GM08714 (cell line): ENCODE results near the gene ARL3.
"Not testable (repeated sequence)": the region's sequence is repeated elsewhere in the genome, so short reads cannot be mapped to it uniquely, and the experiment has no call there.

ENCODE experiments used
- H3K4me3 ChIP-seq: fragments of 200-500 bp; sonication (Bioruptor generic); 2 replicates; pipeline ENCODE4 v1.5.1; 2014; ENCODE audit warnings: mild to moderate bottlenecking, low read length, inconsistent platforms
- ZNF274 ChIP-seq: IDR thresholded peaks from 2 replicates; pipeline ENCODE4 v1.6.1; 2012; ENCODE audit warnings: mild to moderate bottlenecking, low read depth, low read length

ARL3 gene

DNA sequence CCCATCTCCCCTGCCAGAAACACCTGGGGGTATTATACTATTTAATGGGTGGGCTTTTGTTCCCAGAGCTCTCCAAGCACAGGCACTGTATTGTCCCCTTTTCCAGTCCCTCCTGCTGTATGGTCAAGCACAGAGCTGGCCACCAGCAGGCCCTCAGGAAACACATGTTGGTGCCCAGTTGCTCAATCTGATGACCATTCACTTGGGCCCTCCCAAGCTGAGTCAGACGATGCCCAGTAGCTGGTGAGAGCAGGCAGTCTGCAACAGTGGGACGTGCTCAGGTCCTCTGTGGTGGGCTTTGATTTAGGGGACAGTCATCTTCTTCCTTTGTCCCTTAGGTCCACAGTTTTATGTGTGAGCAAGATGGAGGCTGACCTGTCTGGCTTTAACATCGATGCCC lies 12.1 kb upstream of the ARL3 start:
- no peak for TF ChIP-seq ZNF274

DNA sequence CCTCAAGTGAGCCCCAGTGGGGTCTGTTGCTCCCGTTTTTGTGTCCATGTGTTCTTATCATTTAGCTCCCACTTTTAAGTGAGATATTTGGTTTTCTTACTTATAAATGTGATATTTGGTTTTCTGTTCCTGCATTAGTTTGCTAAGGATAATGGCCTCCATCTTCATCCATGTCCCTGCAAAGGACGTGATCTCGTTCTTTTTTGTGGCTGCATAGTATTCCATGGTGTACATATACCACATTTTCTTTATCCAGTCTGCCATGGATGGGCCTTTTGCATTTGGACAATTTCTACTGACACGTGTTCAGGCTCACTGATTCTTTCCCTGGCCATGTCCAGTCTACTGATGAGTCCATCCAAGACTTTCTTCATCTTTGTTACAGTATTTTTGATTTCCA lies 9.8 kb upstream of the ARL3 start:
- no peak for TF ChIP-seq ZNF274

More for the DNA sequence above, 12.1 kb upstream of the ARL3 start:
- no peak overlapping the region for H3K4me3 ChIP-seq

DNA sequence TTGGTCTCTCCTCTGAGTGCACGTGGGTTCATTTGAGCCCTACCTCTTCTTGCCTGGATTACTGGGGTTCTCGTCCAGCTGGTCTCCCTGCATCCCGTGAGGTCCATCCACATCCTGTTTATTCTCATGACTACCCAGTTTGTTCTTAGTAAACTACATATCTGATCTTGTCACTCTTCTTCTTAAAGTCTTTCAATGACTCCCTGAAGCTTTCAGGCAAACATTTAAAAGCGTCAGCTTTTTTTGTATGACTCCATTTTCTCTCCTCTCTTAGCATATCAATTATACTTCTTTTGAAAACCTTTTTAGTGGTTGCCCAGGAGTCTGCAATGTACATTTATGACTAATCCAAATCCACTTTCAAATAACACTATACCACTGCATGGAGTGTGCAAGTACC lies 7.8 kb upstream of the ARL3 start:
- TF ChIP-seq ZNF274 = no peak
- no peak overlapping the region for H3K4me3 ChIP-seq

More for the DNA sequence above, 9.8 kb upstream of the ARL3 start:
- no peak overlapping the region for H3K4me3 ChIP-seq

DNA sequence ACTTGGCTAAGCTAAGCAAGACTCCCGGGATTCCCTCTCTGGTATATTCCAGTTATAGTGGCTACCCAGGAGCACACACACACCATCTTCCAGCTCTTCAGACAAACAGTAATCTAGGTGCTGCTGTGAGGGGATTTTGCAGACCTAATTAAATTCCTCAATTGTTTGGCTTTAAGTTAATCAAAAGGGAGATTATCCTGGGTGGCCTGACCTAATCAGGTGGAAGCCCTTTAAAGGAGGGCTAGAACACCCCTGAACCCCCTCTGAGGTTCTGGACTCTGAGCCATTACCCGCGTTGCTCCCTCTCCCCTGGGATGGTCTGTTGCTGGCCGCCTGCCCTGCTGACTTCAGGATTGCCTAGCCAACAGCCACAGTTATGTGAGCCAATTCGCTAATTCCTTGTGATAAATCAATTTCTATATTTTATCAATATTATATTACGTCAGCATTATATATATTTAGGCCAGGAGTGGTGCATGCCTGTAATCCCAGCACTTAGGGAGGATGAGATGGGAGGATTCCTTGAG lies 6.6 kb upstream of the ARL3 start:
- H3K4me3 ChIP-seq = no peak overlapping the region
- no peak for TF ChIP-seq ZNF274

DNA sequence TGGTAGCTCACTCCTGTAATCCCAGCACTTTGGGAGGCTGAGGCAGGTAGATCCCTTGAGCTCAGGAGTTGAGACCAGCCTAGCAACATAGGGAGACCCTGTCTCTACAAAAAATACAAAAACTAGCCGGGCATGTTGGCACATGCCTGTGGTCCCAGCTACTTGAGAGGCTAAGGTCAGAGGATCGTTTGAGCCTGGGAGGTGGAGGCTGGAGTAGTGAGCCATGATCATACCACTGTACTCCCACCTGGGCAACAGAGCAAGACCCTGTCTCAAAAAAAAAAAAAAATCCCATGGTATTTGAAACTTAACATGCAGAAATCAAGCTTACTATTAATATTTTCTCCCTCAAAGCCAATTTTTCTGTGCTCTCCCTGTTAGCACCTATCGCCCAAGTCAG lies 6.1 kb upstream of the ARL3 start:
- TF ChIP-seq ZNF274 = no peak
- no peak overlapping the region for H3K4me3 ChIP-seq

DNA sequence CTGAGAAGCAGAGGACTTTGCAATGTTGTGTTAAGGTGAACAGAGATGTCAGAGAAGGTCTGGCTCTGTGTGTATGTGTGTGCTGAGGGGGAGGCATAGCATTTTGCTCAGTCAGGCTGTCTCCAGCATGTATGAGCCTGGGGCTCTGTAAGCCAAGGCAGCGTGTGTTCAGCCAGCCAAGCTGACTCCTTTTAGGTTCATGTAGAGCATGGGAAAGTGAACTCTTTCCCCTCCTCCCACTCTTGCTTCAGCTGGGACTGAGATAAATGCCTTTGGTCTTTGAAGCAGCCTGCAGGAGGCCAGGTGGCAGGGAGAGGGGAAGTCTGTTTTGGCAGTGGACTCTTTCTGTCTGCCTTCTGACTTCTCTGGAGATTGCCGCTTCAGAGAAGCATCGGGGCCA lies 4.0 kb upstream of the ARL3 start:
- TF ChIP-seq ZNF274 = no peak
- H3K4me3 ChIP-seq = no peak overlapping the region

DNA sequence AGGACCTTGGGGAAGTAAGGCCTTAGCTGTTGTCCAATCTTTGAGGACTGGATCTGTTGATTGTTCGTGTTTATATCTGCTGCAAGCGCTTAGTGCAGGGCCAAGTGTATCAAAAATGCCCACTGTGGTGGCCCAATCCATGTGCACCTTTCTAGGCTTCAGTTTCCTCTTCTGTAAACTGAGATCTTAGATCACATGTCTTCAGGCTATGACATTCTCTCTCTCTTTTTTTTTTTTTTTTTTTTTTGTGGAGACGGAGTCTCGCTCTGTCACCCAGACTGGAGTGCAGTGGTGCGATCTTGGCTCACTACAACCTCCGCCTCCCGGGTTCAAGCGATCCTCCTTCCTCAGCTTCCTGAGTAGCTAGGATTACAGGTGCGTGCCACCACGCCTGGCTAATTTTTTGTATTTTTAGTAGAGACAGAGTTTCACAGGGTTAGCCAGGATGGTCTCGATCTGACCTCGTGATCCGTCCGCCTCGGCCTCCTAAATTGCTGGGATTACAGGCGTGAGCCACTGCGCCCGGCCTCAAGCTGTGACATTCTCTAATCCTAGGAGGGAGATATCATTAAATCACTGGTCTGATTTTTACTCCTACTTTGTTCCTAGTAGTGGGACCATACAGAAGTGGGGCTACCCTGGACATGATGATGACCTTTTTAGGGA lies 2.8 kb upstream of the ARL3 start:
- not testable (repeated sequence) for H3K4me3 ChIP-seq

DNA sequence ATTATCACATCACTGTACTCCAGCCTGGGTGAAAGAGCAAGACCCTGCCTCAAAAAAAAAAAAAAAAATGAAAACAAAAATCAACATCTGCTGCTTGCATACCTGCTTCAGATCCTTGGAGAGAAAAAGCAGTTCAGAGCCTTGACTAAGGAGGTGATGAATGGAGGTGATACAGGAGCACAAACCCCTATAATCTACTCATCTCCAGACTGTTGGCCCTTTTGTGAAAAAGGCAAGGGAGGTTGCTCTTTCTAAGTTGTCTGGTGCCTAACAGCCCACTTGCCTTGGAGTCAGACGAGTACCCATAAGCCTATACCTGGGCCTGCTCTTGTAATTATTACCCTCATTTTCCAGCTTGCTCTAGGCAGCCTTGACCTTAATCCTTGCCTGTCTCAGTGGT lies 1.7 kb upstream of the ARL3 start:
- TF ChIP-seq ZNF274 = no peak
- peak overlapping the region; percentile 89; the same call in 1 of the 2 replicates for H3K4me3 ChIP-seq

DNA sequence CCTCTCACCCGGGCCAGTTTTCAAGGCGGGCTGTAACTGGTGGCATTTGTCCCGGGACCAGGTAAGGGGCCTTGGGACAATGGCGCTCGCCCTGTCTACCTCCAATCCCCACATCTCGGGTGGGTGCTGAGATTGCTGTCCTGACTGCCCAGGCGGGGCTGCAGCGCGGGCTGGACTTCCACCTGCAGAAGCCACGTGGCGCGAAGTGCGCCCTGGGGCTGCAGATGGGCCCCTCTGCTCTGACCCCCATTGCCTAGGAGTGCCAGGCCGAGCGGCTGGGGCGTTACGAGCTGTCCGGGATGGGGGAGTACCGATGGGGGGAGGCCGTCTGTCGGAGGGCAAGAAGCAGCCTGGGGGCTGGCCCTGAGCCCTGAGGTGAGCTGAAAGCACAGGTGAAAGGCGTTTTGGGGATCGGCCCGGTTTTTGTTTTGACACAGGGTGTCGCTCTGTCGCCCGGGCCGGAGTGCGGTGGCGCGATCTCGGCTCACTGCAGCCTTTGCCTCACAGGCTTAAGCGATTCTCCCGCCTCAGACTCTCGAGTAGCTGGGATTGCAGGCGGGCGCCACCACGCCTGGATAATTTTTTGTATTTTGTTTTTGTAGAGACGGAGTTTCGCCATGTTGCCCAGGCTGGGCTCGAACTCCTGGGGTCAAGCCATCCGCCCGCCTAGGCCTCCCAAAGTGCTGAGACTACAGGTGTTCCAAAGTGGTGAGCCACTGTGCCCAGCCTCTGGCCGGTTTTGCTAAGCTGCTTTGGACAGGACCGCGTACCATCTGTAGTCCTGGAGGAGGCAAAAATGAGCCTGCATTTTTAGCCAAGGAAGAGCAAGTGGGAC lies 641 bp upstream of the ARL3 start, which contains the start of gene SFXN2:
Gene SFXN2, plus strand, starts transcription at position 16 of the 835 bp plus-strand sequence. CDS start 12,001 bp downstream, outside the sequence.
- peak within 1 kb of the TSS; percentile 89 for H3K4me3 ChIP-seq
- no peak for TF ChIP-seq ZNF274

DNA sequence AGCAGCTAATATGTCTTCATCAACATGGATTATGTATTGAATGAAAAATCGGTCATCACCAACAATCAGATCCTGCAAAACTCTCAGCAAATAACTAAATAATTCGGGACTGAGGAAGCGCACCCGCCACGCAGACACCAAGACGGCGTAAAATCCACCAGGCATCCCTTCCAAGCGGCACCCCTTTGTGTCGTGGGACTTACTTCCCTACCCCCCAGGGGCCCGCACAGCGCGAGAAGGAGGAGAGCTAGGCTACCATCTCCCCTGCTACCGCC lies 721 bp downstream of the ARL3 start:
- TF ChIP-seq ZNF274 = no peak
- peak overlapping the region; percentile 78 for H3K4me3 ChIP-seq

DNA sequence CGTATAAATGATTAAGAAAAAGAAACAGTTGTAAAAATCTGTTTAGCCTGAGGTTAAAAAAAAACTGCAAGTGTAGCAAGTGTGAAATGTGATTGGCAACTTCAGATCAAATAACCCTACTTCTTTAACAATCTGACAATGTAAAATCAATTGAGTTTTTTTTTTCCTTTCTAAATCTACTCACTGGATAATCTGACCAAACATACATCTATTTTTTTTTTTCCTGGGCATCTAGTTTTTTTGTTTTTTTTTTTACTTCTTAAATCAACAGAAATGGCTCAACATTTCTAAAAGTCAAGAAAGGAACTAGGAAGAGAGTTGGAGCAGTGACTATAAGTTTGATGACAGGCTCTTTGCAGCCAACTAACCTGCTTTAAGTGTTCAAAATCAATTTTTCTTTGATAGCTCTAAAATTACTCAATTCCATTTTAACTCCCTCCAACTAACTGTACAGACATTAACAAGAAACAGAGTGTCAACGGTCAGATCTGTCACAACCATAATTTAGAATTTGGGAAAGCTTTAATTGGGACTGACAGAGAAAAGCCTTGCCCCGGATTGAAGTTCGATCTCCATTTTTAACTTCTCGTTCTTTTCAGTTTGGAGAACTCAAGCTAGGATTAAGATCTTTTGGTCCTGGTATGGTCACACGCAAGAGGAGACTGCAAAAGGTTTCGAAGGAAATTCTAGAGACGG lies 1.2 kb downstream of the ARL3 start:
- no peak for TF ChIP-seq ZNF274
- peak overlapping the region; percentile 78 for H3K4me3 ChIP-seq

DNA sequence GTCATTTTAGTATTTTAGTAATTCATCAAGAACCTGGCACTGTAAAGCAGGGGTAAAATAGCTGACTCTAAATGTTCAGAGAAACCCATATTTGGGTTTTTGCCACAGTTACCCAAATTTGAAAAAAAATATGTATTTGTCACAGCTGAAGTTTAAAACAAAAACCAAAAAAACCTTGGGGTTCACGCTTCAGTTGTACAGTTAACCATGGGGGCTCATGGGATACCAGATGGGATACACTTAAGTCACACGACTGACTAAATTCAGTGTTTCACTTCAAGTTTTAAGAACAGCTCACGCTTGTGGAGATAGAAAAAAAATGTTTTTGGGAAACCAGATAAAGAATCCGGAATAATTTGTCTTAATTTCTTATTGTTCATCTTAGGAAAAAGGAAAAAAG lies 2.1 kb downstream of the ARL3 start:
- no peak for TF ChIP-seq ZNF274
- no peak overlapping the region; the same call in 1 of the 2 replicates for H3K4me3 ChIP-seq

DNA sequence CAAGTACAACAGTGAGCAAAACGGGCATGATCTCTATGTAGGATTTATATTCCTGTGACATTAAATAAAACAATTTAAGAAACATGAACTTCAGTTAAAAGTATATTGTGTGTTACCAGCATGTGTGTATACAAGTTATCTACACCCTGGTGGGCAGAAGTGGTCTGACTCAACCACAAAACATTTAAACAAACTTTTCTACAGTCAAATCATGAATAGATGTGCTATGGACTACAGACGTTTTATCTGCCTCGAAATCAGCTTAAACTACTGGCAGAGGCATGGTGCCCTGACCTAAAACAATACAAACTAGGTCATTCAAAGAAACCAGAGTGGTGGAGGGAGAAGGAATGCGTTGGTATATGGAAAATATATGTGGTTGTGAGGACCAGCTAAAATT lies 3.6 kb downstream of the ARL3 start:
- TF ChIP-seq ZNF274 = no peak

DNA sequence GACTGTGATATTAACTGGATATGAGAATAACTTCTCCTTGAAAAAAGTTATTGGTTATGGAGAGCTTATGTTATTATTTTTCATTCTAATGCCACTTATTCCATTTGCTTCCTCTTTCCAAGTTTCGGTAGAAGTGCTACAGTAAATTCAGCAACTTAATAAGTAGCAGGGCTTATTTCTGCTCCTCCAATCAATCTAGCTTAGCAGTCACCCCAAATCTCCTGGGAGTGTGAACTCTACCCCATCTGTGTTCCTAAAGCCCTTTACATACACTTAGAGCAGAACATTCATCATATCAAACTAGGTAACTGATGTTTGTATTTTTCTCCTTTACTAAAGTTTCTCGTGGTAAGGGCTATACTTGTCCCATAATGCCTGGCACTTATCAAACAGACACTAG lies 8.7 kb downstream of the ARL3 start:
- H3K4me3 ChIP-seq = no peak overlapping the region
- no peak for TF ChIP-seq ZNF274

More for the DNA sequence above, 3.6 kb downstream of the ARL3 start:
- no peak overlapping the region for H3K4me3 ChIP-seq

DNA sequence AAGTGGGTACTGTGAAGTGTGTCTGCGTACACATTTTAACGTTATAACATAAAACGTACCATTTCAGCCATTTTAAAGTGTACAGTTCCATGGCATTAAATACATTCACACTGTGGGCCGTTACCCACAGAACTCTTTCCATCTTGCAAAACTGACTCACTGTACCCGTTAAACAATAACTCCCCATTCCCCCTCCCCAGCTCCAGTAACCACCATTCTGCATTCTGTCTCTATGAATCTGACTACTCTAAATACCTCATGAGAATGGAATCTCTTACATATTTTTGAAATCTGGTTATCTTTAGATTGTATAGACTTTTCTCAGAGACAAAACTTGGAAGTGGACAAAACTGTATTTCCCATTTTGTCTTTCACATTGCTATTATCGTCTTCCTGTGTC lies 9.3 kb downstream of the ARL3 start:
- H3K4me3 ChIP-seq = no peak overlapping the region
- TF ChIP-seq ZNF274 = no peak
